HG03457 (cell line): ENCODE data around the gene EHHADH.

Experiments
- ATAC-seq: cut with Tn5 transposase; IDR thresholded peaks from one replicate; pipeline ENCODE4 v1.9.1; 2021; ENCODE audit warnings: moderate number of reproducible peaks; ENCODE audit not compliant: unreplicated experiment

Gene EHHADH

GRCh38 chr3:185199671-185200070 lies 54.2 kb downstream of the EHHADH start:
- ATAC-seq = no peak

- no peak for ATAC-seq
Observed at GRCh38 chr3:185199206-185199605, 54.6 kb downstream of the EHHADH start.

GRCh38 chr3:185197068-185197467 lies 56.8 kb downstream of the EHHADH start:
- no peak for ATAC-seq

GRCh38 chr3:185195652-185196051 lies 58.2 kb downstream of the EHHADH start:
- no peak for ATAC-seq

GRCh38 chr3:185188816-185189215 lies 65.0 kb downstream of the EHHADH start:
- ATAC-seq = no peak

GRCh38 chr3:185187391-185187790 lies 66.5 kb downstream of the EHHADH start:
- ATAC-seq = no peak

- no peak for ATAC-seq
Observed at GRCh38 chr3:185176750-185177359, 77.0 kb downstream of the EHHADH start.

GRCh38 chr3:185175370-185175987 lies 78.4 kb downstream of the EHHADH start:
- ATAC-seq = no peak

GRCh38 chr3:185172086-185173049 lies 81.5 kb downstream of the EHHADH start:
- ATAC-seq = no peak

- no peak for ATAC-seq
Observed at GRCh38 chr3:185164428-185165217, 89.2 kb downstream of the EHHADH start.

- no peak for ATAC-seq
Observed at GRCh38 chr3:185162634-185163033, 91.2 kb downstream of the EHHADH start.

- ATAC-seq = no peak
Observed at GRCh38 chr3:185161761-185162160, 92.1 kb downstream of the EHHADH start.

- no peak for ATAC-seq
Observed at GRCh38 chr3:185157347-185157746, 96.5 kb downstream of the EHHADH start.

GRCh38 chr3:185155678-185156077 lies 98.2 kb downstream of the EHHADH start:
- ATAC-seq = no peak

GRCh38 chr3:185153861-185154629 lies 99.8 kb downstream of the EHHADH start:
- ATAC-seq = no peak

GRCh38 chr3:185153171-185153771 lies 100.6 kb downstream of the EHHADH start:
- no peak for ATAC-seq

- ATAC-seq = no peak
Observed at GRCh38 chr3:185152410-185153170, 101.3 kb downstream of the EHHADH start, which contains the start of gene C3orf70. Gene C3orf70, minus strand, starts transcription at chr3:185153060. Its CDS starts 237 bp downstream, at chr3:185152823.

- ATAC-seq = no peak
Observed at GRCh38 chr3:185151964-185152409, 101.9 kb downstream of the EHHADH start.
